Stomach (tissue), 4 donors: ENCODE data around the gene PBX3.

Experiments
- POLR2A ChIP-seq, 4 donors: fragments of 450-650 bp; IDR thresholded peaks; one replicate each; pipeline ENCODE4 v1.6.1; 2016; ENCODE audit warnings: antibody characterized with exemption in 4 of 4, control low read depth in 2 of 4, mild to moderate bottlenecking in 1 of 4, moderate library complexity in 1 of 4
- POLR2AphosphoS5 ChIP-seq, 3 donors: sonication (generic); formaldehyde crosslinking; IDR thresholded peaks; one replicate each; pipeline ENCODE4 v1.6.1; 2016; ENCODE audit warnings: antibody characterized with exemption in 3 of 3

- TF ChIP-seq POLR2A (IDR thresholded peaks at IDR 0.05) (no peak), POLR2AphosphoS5 (IDR thresholded peaks at IDR 0.05) (no peak)
These were observed 105.2 kb downstream of the PBX3 start for GRCh38 chr9:125852386-125852785.
